Posterior vena cava (tissue), 2 donors: ENCODE measurements around the gene HSPA4. TPM values are rescaled to one million over a fixed set of nuclear protein-coding genes. Genes with fewer than 3 reads are reported as not detected.

Experiments
- DNase-seq: peaks from one replicate; pipeline ENCODE4 v3.0.0-alpha.2; 2020; ENCODE audit warnings: low spot score
- intact Hi-C, 2 donors: fragments of 100-400 bp; cut with DNase I; formaldehyde crosslinking; loops; one replicate each; pipeline versions ENCODE4 v1.14.1 to v1.14.2; 2022 to 2023
- total RNA-seq, 2 donors: library from RNA; stranded (reverse); fragmentation: NEBNext Ultra II Directional; extraction: Animal tissue kit (Norgen Biotek cat#: 25700); gene quantifications; one replicate each; pipeline ENCODE4 v1.2.1, GENCODE V29; 2021
- donor health status: DM: yes; HTN: yes; CAD: no.
- donor health status: DM: yes; HTN: yes; CAD: no.

HSPA4 gene
- total RNA-seq, 2 donors from 2014 or later = 70.4 to 89.8 TPM

GRCh38 chr5:133048993-133049725, 2.7 kb upstream of the HSPA4 start:
- intact Hi-C loops = no loop called here
- DNase-seq = no peak

GRCh38 chr5:133049726-133050048, 2.1 kb upstream of the HSPA4 start:
- intact Hi-C loops = no loop called here

GRCh38 chr5:133050521-133050920, 1.3 kb upstream of the HSPA4 start:
- intact Hi-C loops = no loop called here

More at GRCh38 chr5:133049726-133050048, 2.1 kb upstream of the HSPA4 start:
- no peak for DNase-seq

GRCh38 chr5:133051061-133051541, 712 bp upstream of the HSPA4 start:
- no peak for DNase-seq

More at GRCh38 chr5:133050521-133050920, 1.3 kb upstream of the HSPA4 start:
- no peak for DNase-seq

GRCh38 chr5:133052317-133053175, 733 bp downstream of the HSPA4 start:
- peak; percentile 92 for DNase-seq
- intact Hi-C loops = no loop called here

More at GRCh38 chr5:133051061-133051541, 712 bp upstream of the HSPA4 start:
- intact Hi-C loops = no loop called here

GRCh38 chr5:133053448-133053847, 1.6 kb downstream of the HSPA4 start:
- DNase-seq = no peak
- intact Hi-C loops = no loop called here

- intact Hi-C loops = no loop called here
Measured at GRCh38 chr5:133054697-133055471, 3.1 kb downstream of the HSPA4 start.

GRCh38 chr5:133056891-133057290, 5.1 kb downstream of the HSPA4 start:
- DNase-seq = no peak
- intact Hi-C loops = no loop called here

More at GRCh38 chr5:133054697-133055471, 3.1 kb downstream of the HSPA4 start:
- no peak for DNase-seq

- intact Hi-C loops = no loop called here
- no peak for DNase-seq
Measured at GRCh38 chr5:133059621-133060020, 7.8 kb downstream of the HSPA4 start.

- no peak for DNase-seq
- intact Hi-C loops = no loop called here
Measured at GRCh38 chr5:133062276-133062675, 10.5 kb downstream of the HSPA4 start.

- intact Hi-C loops = no loop called here
Measured at GRCh38 chr5:133063965-133064364, 12.2 kb downstream of the HSPA4 start.

GRCh38 chr5:133065471-133065870, 13.7 kb downstream of the HSPA4 start:
- intact Hi-C loops = no loop called here
- DNase-seq = no peak

More at GRCh38 chr5:133063965-133064364, 12.2 kb downstream of the HSPA4 start:
- no peak for DNase-seq

- DNase-seq = no peak
- intact Hi-C loops = no loop called here
Measured at GRCh38 chr5:133066045-133066444, 14.2 kb downstream of the HSPA4 start.

GRCh38 chr5:133072021-133072420, 20.2 kb downstream of the HSPA4 start:
- intact Hi-C loops = no loop called here
- DNase-seq = no peak

GRCh38 chr5:133075572-133076536, 24.0 kb downstream of the HSPA4 start:
- DNase-seq = no peak
- intact Hi-C loops = no loop called here

GRCh38 chr5:133079048-133079447, 27.2 kb downstream of the HSPA4 start:
- intact Hi-C loops = no loop called here
- no peak for DNase-seq

- intact Hi-C loops = no loop called here
- DNase-seq = no peak
Measured at GRCh38 chr5:133081036-133081435, 29.2 kb downstream of the HSPA4 start.

GRCh38 chr5:133081703-133082102, 29.9 kb downstream of the HSPA4 start:
- DNase-seq = no peak

More at GRCh38 chr5:133081703-133082102, 29.9 kb downstream of the HSPA4 start:
- intact Hi-C loops = no loop called here
